Calu3 (cell line): ENCODE results near the gene DLG2. TPM values are rescaled to one million over a fixed set of nuclear protein-coding genes. Genes with fewer than 3 reads are reported as not detected.

Experiments
- BruUV-seq: library from RNA; stranded (reverse); fragments of 400-500 nt; replicated peaks from 2 replicates; lab custom pipeline; 2021; lab: Mats Ljungman, UMichigan
- CTCF ChIA-PET: fragments of 300-600 bp; sonication (Branson Sonifier 250); formaldehyde crosslinking; loops from one replicate; lab custom pipeline; 2022; ENCODE audit warnings: antibody characterized with exemption; lab: Charles Lee
- DNase-seq: peaks from one replicate; pipeline ENCODE4 v3.0.0; 2022
- H3K27ac Mint-ChIP-seq: one replicate; pipeline ENCODE4 v1.8.0; 2022; ENCODE audit warnings: mixed read lengths; ENCODE audit not compliant: unreplicated experiment
- H3K27me3 Mint-ChIP-seq: one replicate; pipeline ENCODE4 v1.8.0; 2022; ENCODE audit warnings: mixed read lengths; ENCODE audit not compliant: unreplicated experiment
- H3K36me3 Mint-ChIP-seq: one replicate; pipeline ENCODE4 v1.8.0; 2022; ENCODE audit warnings: mild to moderate bottlenecking, moderate library complexity, mixed read lengths; ENCODE audit not compliant: insufficient read depth, unreplicated experiment
- H3K4me1 Mint-ChIP-seq: one replicate; pipeline ENCODE4 v1.8.0; 2022; ENCODE audit warnings: mild to moderate bottlenecking, low read depth, mixed read lengths; ENCODE audit not compliant: unreplicated experiment
- H3K4me3 Mint-ChIP-seq: one replicate; pipeline ENCODE4 v1.8.0; 2022; ENCODE audit warnings: mild to moderate bottlenecking, low read depth, moderate library complexity, mixed read lengths; ENCODE audit not compliant: unreplicated experiment
- H3K9me3 Mint-ChIP-seq: one replicate; pipeline ENCODE4 v1.8.0; 2022; ENCODE audit warnings: low read depth, mixed read lengths; ENCODE audit not compliant: unreplicated experiment
- CTCF ChIP-seq: fragments of 200-600 bp; IDR thresholded peaks from one replicate; pipeline ENCODE4 v1.8.0; 2022; ENCODE audit warnings: antibody characterized with exemption; ENCODE audit not compliant: unreplicated experiment
- intact Hi-C: fragments of 100-400 bp; cut with micrococcal nuclease; formaldehyde crosslinking; loops from one replicate; pipeline ENCODE4 v1.10.0; 2022; ENCODE audit not compliant: unreplicated experiment
- total RNA-seq: library from RNA; stranded (reverse); gene quantifications from 2 replicates; pipeline ENCODE4 v1.2.3, GENCODE V29; 2022

Gene DLG2
- total RNA-seq, 1 experiment from 2014 or later: 0.71 TPM

- CTCF ChIA-PET: no interaction called here
- Mint-ChIP-seq H3K27ac (no peak overlapping the region), H3K27me3 (no peaks in the 10 kb centered on the region), H3K9me3 (peaks cover 4% of the 10 kb centered on the region), H3K4me3 (no peak overlapping the region), H3K4me1 (no peaks in the 10 kb centered on the region), H3K36me3 (no peaks in the 10 kb centered on the region)
- intact Hi-C loops: no loop called here
- no peak for DNase-seq
- TF ChIP-seq CTCF: no peak
- BruUV-seq: no TSS peak
Observed at GRCh38 chr11:83862691-83863090, 1764.5 kb downstream of the DLG2 start.

- no TSS peak for BruUV-seq
- no peaks in the 10 kb centered on the region for H3K27me3 Mint-ChIP-seq
- intact Hi-C loops: no loop called here
- no peaks in the 10 kb centered on the region for H3K36me3 Mint-ChIP-seq
- H3K4me1 Mint-ChIP-seq: no peaks in the 10 kb centered on the region
- TF ChIP-seq CTCF: no peak
- no peak for DNase-seq
- CTCF ChIA-PET: no interaction called here
- H3K9me3 Mint-ChIP-seq: peaks cover 4% of the 10 kb centered on the region
- no peak overlapping the region for H3K27ac Mint-ChIP-seq
- no peak overlapping the region for H3K4me3 Mint-ChIP-seq
Observed at GRCh38 chr11:83862033-83862432, 1765.1 kb downstream of the DLG2 start.

- CTCF ChIA-PET: no interaction called here
- no peak for DNase-seq
- no TSS peak for BruUV-seq
- intact Hi-C loops: no loop called here
- H3K4me1 Mint-ChIP-seq: no peaks in the 10 kb centered on the region
- no peaks in the 10 kb centered on the region for H3K27me3 Mint-ChIP-seq
- no peaks in the 10 kb centered on the region for H3K36me3 Mint-ChIP-seq
- H3K9me3 Mint-ChIP-seq: peaks cover 7% of the 10 kb centered on the region
- TF ChIP-seq CTCF: no peak
- no peak overlapping the region for H3K27ac Mint-ChIP-seq
- no peak overlapping the region for H3K4me3 Mint-ChIP-seq
Observed at GRCh38 chr11:83858694-83859093, 1768.5 kb downstream of the DLG2 start.

GRCh38 chr11:83855237-83855636, 1771.9 kb downstream of the DLG2 start:
- Mint-ChIP-seq H3K36me3 (no peaks in the 10 kb centered on the region), H3K4me1 (no peaks in the 10 kb centered on the region), H3K4me3 (no peak overlapping the region), H3K27ac (no peak overlapping the region), H3K27me3 (no peaks in the 10 kb centered on the region), H3K9me3 (peaks cover 7% of the 10 kb centered on the region)
- no peak for TF ChIP-seq CTCF
- intact Hi-C loops: no loop called here
- no TSS peak for BruUV-seq
- CTCF ChIA-PET: no interaction called here
- DNase-seq: no peak
